NCI-H345 treated with DMSO at 0.1 percent for 48 hours (cell line): ENCODE results near the gene KRT8.
A peak's percentile ranks its signal among the peaks of the same experiment; 100 is the strongest.
"Not testable (repeated sequence)": the region's sequence is repeated elsewhere in the genome, so short reads cannot be mapped to it uniquely, and the experiment has no call there.

ENCODE experiments used
- DNase-seq: peaks from one replicate; lab custom pipeline; 2025; ENCODE audit not compliant: unreplicated experiment; lab: John Stamatoyannopoulos, UW

The KRT8 gene

GRCh38 chr12:52901715-52902541 is 2.9 kb downstream of the KRT8 start:
- no peak for DNase-seq

- no peak for DNase-seq
Observed at GRCh38 chr12:52900896-52901714, 3.8 kb downstream of the KRT8 start.

- DNase-seq: no peak
Observed at GRCh38 chr12:52900166-52900895, 4.5 kb downstream of the KRT8 start.

- no peak for DNase-seq
Observed at GRCh38 chr12:52899338-52900035, 5.4 kb downstream of the KRT8 start.

GRCh38 chr12:52896190-52897100 is 8.4 kb downstream of the KRT8 start:
- DNase-seq: no peak

GRCh38 chr12:52895726-52896189 is 9.1 kb downstream of the KRT8 start:
- no peak for DNase-seq

- DNase-seq: no peak
Observed at GRCh38 chr12:52892974-52893373, 11.9 kb downstream of the KRT8 start.

- no peak for DNase-seq
Observed at GRCh38 chr12:52892207-52892852, 12.5 kb downstream of the KRT8 start.

- no peak for DNase-seq
Observed at GRCh38 chr12:52891044-52891443, 13.8 kb downstream of the KRT8 start.

- DNase-seq: no peak
Observed at GRCh38 chr12:52890417-52890816, 14.5 kb downstream of the KRT8 start.

GRCh38 chr12:52884526-52885293 is 20.2 kb downstream of the KRT8 start:
- peak; percentile 45 for DNase-seq

GRCh38 chr12:52880499-52880898 is 24.4 kb downstream of the KRT8 start:
- not testable (repeated sequence) for DNase-seq

GRCh38 chr12:52879394-52880351 is 25.2 kb downstream of the KRT8 start:
- peak; percentile 68 for DNase-seq

- no peak for DNase-seq
Observed at GRCh38 chr12:52878507-52879393, 26.1 kb downstream of the KRT8 start.

GRCh38 chr12:52877242-52877641 is 27.6 kb downstream of the KRT8 start:
- DNase-seq: no peak

- DNase-seq: peak; percentile 2
Observed at GRCh38 chr12:52876372-52876771, 28.5 kb downstream of the KRT8 start.
